ENCODE measurements around the gene S100A7A.

DNA sequence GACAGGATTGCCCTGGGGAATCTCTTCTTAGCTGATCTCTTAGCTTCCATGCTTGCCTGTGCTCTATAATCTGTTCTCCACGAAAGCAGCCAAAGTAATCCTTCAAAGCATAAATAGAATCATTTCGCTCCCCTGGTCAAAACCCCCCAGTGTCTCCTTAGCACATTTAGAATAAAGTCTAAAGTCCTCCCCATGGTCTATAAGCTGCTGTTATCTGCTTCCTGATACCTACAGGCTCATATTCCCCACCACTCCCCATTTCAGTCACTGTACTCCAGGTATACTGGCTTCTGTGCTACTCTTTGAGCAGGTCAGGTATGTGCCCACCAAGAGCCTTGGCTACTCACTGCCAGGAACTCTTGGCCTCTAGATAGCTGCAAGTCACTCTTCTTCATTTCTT is 43.7 kb upstream of the S100A7A start:
- TF ChIP-seq, protein P1, sequence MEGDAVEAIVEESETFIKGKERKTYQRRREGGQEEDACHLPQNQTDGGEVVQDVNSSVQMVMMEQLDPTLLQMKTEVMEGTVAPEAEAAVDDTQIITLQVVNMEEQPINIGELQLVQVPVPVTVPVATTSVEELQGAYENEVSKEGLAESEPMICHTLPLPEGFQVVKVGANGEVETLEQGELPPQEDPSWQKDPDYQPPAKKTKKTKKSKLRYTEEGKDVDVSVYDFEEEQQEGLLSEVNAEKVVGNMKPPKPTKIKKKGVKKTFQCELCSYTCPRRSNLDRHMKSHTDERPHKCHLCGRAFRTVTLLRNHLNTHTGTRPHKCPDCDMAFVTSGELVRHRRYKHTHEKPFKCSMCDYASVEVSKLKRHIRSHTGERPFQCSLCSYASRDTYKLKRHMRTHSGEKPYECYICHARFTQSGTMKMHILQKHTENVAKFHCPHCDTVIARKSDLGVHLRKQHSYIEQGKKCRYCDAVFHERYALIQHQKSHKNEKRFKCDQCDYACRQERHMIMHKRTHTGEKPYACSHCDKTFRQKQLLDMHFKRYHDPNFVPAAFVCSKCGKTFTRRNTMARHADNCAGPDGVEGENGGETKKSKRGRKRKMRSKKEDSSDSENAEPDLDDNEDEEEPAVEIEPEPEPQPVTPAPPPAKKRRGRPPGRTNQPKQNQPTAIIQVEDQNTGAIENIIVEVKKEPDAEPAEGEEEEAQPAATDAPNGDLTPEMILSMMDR (IDR thresholded peaks at IDR 0.05) = no peak
- TF ChIP-seq, protein P2, sequence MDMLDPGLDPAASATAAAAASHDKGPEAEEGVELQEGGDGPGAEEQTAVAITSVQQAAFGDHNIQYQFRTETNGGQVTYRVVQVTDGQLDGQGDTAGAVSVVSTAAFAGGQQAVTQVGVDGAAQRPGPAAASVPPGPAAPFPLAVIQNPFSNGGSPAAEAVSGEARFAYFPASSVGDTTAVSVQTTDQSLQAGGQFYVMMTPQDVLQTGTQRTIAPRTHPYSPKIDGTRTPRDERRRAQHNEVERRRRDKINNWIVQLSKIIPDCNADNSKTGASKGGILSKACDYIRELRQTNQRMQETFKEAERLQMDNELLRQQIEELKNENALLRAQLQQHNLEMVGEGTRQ (CRISPR knock-in tag; IDR thresholded peaks at IDR 0.05) = no peak

Data from WTC11 (cell line).